Testis (tissue), 3 donors: ENCODE data around the gene RNU1-1. TPM values are rescaled to one million over a fixed set of nuclear protein-coding genes. Genes with fewer than 3 reads are reported as not detected.
"Not testable (repeated sequence)": the region's sequence is repeated elsewhere in the genome, so short reads cannot be mapped to it uniquely, and the experiment has no call there.

Experiments used
- DNase-seq: peaks from one replicate; pipeline ENCODE4 v3.0.0-alpha.2; 2019
- H3K27ac ChIP-seq, 2 donors: fragments of 200-600 bp; sonication (generic); one replicate each; pipeline ENCODE4 v1.5.1; 2019
- H3K27me3 ChIP-seq: fragments of 200-600 bp; sonication (generic); one replicate; pipeline ENCODE4 v1.5.1; 2019
- H3K36me3 ChIP-seq: fragments of 200-600 bp; sonication (generic); one replicate; pipeline ENCODE4 v1.5.1; 2017; ENCODE audit warnings: low read depth; ENCODE audit errors: missing control alignments
- H3K4me1 ChIP-seq: fragments of 200-600 bp; sonication (generic); one replicate; pipeline ENCODE4 v1.5.1; 2019
- H3K4me3 ChIP-seq, 2 donors: fragments of 200-600 bp; sonication (generic); one replicate each; pipeline ENCODE4 v1.5.1; 2017 to 2019
- H3K9me3 ChIP-seq: fragments of 200-600 bp; sonication (generic); one replicate; pipeline ENCODE4 v1.5.1; 2017
- POLR2A ChIP-seq: fragments of 450-650 bp; IDR thresholded peaks from one replicate; pipeline ENCODE4 v1.6.1; 2017; ENCODE audit warnings: antibody characterized with exemption, mild to moderate bottlenecking, moderate library complexity
- WGBS, 2 donors: methylation state at CpG; one replicate each; pipeline ENCODE4 v1.1.5; 2018; 5-methylcytosine and 5-hydroxymethylcytosine counted together
- intact Hi-C: fragments of 100-400 bp; cut with DNase I; formaldehyde crosslinking; loops from one replicate; pipeline ENCODE4 v1.15.1; 2023; ENCODE audit warnings: low total_unique reads
- polyA plus RNA-seq: library from polyadenylated mRNA; stranded (reverse); fragments of 350-450 nt; fragmentation: Illumina TruSeq; extraction: RNeasy Lipid Tissue Mini Kit (QIAGEN cat#74804); gene quantifications from one replicate; pipeline ENCODE4 v1.2.3, GENCODE V29; 2014; ENCODE audit warnings: low read depth, low replicate concordance; ENCODE audit not compliant: insufficient read depth
- total RNA-seq, 2 donors: library from RNA; depleted of rRNA; stranded (reverse); fragments of >200 nt; gene quantifications; one replicate each; pipeline ENCODE4 v1.2.3, GENCODE V29; 2016
- TF ChIP-seq, protein P1 (sequence below), 3 experiments: fragments of 450-650 bp in 2 of 3; fragments of 200-600 bp in 1 of 3; sonication (generic) in 1 of 3; IDR thresholded peaks; one replicate each; pipeline ENCODE4 v1.5.1; 2016 to 2019; ENCODE audit warnings: antibody characterized with exemption in 3 of 3, mild to moderate bottlenecking in 2 of 3, moderate library complexity in 1 of 3

RNU1-1 gene
- total and polyA plus RNA-seq, 3 donors from 2014 or later, result under 0.01 to 18.9 (median under 0.01) TPM

DNA sequence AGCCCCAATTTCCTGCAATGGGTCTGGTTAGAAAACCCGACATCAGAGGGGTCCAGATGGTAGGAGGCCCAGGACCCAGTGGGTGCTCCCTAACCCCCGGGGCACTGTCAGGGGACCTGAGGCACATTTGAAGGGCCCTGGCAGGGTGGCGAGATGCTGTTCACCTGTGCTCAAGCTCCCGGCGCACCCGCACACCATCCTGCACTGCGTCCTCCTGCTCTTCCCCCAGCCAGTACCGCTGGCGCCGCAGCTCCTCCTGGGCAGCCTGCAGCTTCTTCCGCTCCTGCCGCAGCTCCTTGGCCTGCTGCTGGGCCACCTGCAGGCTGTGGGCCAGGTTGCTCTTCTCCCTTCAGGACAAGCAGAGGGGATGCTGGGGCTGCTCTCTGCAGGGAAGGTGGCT, 36.0 kb downstream of the RNU1-1 start:
- intact Hi-C loops, result no loop called here
- Histone ChIP-seq H3K4me1 (no peaks in the 10 kb centered on the region), H3K4me3 (no peak overlapping the region), H3K27ac (no peak overlapping the region), H3K36me3 (no peaks in the 10 kb centered on the region), H3K9me3 (no peaks in the 10 kb centered on the region), H3K27me3 (no peaks in the 10 kb centered on the region)
- DNase-seq, result no peak
- WGBS, 2 donors, result 95 to 97% methylated on average over 7 to 12 of the region's 12 CpGs
- no peak for TF ChIP-seq POLR2A
- TF ChIP-seq, protein P1, sequence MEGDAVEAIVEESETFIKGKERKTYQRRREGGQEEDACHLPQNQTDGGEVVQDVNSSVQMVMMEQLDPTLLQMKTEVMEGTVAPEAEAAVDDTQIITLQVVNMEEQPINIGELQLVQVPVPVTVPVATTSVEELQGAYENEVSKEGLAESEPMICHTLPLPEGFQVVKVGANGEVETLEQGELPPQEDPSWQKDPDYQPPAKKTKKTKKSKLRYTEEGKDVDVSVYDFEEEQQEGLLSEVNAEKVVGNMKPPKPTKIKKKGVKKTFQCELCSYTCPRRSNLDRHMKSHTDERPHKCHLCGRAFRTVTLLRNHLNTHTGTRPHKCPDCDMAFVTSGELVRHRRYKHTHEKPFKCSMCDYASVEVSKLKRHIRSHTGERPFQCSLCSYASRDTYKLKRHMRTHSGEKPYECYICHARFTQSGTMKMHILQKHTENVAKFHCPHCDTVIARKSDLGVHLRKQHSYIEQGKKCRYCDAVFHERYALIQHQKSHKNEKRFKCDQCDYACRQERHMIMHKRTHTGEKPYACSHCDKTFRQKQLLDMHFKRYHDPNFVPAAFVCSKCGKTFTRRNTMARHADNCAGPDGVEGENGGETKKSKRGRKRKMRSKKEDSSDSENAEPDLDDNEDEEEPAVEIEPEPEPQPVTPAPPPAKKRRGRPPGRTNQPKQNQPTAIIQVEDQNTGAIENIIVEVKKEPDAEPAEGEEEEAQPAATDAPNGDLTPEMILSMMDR (IDR thresholded peaks at IDR 0.05), result no peak

- H3K27ac ChIP-seq, H3K27me3 ChIP-seq, H3K4me1 ChIP-seq, H3K4me3 ChIP-seq, DNase-seq, H3K36me3 ChIP-seq, H3K9me3 ChIP-seq, intact Hi-C loops: not testable (repeated sequence)
- 87 to 91% methylated on average over 14 to 28 of the region's 29 CpGs for WGBS, 2 donors
Observed at GRCh38 chr1:16475771-16476770, 38.0 kb downstream of the RNU1-1 start.

DNA sequence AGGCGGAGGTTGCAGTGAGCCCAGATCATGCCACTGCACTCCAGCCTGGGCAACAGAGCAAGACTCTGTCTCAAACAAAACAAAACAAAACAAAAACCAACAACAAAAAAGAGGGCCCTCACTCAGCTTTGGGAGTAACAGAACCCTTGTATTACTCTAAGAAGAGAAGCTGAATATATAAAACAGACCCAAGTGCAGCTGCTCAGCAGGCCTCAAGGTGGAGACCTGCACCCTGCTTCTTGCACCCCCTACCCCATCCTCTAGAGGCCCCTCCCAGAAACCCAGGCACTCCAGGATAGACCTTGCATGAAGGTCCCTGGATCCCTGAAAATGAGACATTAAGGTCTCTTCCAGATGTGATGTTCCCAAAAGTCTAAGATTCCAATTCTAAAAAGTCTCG, 39.2 kb downstream of the RNU1-1 start:
- 93 to 100% methylated on average over 2 of the region's 2 CpGs for WGBS, 2 donors
- H3K27ac ChIP-seq, H3K36me3 ChIP-seq, H3K27me3 ChIP-seq, H3K9me3 ChIP-seq, H3K4me3 ChIP-seq, DNase-seq, intact Hi-C loops, H3K4me1 ChIP-seq: not testable (repeated sequence)

DNA sequence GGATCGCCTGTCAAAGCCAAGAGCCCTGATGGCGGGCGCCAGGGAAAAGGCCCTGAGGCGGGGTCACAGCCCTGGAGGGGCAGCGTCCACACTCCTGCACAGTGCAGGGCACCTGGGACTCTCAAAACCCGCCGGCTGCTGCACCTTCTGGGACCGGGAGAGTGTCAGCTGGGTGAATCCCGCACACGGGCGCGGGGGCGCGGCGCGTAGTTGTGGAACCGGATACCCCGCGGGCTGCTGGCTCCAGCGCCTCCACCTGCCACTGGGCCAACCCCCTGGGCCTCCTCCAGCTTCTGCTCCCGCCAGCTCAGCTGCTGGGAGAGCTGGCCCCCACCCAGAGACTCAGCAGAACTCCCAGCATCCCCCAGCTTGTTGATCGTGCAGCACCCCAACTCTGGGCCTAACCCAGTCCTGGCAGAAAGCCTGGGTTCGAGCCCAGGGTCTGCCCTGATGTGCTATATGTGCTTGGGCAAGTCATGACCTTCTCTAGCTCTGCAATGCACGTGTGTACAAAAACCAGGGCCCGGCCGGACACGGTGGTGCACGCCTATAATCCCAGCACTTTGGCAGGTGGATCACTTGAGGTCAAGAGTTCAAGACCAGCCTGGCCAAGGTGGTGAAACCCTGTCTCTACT, 39.8 kb downstream of the RNU1-1 start:
- no peak overlapping the region for H3K4me3 ChIP-seq
- no peaks in the 10 kb centered on the region for H3K27me3 ChIP-seq
- intact Hi-C loops, result no loop called here
- H3K27ac ChIP-seq, result no peak overlapping the region
- no peaks in the 10 kb centered on the region for H3K9me3 ChIP-seq
- 89 to 96% methylated on average over 11 to 27 of the region's 28 CpGs for WGBS, 2 donors
- no peak for DNase-seq
- no peaks in the 10 kb centered on the region for H3K36me3 ChIP-seq
- no peaks in the 10 kb centered on the region for H3K4me1 ChIP-seq
- TF ChIP-seq POLR2A, result no peak
- TF ChIP-seq, protein P1 (IDR thresholded peaks at IDR 0.05), result no peak

DNA sequence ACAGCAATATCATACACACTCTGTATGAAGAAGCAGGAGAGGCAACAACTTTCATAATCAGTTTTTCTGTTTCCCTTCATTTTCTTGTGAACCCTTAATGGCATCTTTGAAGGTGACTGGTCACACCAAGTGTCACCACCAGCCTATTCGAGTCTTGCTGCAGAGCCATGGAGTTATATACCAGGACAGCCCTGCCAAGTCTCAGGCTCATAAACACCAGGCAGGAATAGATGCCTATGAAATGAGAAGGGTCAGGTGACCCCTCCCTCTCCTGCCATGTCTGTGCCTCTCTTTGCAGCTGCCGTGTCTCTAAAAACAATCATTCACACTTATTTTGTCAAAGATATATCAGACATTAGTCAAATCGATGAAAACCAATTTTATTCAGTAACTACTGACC, 45.5 kb downstream of the RNU1-1 start:
- 92 to 94% methylated on average over 3 of the region's 3 CpGs for WGBS, 2 donors
- H3K4me3 ChIP-seq, result no peak overlapping the region
- TF ChIP-seq, protein P1 (IDR thresholded peaks at IDR 0.05), result no peak
- no peak for TF ChIP-seq POLR2A
- no peaks in the 10 kb centered on the region for H3K27me3 ChIP-seq
- intact Hi-C loops, result no loop called here
- H3K36me3 ChIP-seq, result no peaks in the 10 kb centered on the region
- no peak for DNase-seq
- no peaks in the 10 kb centered on the region for H3K9me3 ChIP-seq
- no peaks in the 10 kb centered on the region for H3K4me1 ChIP-seq
- H3K27ac ChIP-seq, result no peak overlapping the region
